Stimulated activated CD8-positive, alpha-beta memory T cell treated with anti-CD3 and anti-CD28 coated beads, Interleukin-15, amount 100 ng/mL, for 1 hour (primary cell): ENCODE data around the gene PDE4D.

Experiments
- DNase-seq: peaks from one replicate; pipeline ENCODE4 v3.0.0-alpha.2; 2020; ENCODE audit warnings: low read depth

The PDE4D gene

DNA sequence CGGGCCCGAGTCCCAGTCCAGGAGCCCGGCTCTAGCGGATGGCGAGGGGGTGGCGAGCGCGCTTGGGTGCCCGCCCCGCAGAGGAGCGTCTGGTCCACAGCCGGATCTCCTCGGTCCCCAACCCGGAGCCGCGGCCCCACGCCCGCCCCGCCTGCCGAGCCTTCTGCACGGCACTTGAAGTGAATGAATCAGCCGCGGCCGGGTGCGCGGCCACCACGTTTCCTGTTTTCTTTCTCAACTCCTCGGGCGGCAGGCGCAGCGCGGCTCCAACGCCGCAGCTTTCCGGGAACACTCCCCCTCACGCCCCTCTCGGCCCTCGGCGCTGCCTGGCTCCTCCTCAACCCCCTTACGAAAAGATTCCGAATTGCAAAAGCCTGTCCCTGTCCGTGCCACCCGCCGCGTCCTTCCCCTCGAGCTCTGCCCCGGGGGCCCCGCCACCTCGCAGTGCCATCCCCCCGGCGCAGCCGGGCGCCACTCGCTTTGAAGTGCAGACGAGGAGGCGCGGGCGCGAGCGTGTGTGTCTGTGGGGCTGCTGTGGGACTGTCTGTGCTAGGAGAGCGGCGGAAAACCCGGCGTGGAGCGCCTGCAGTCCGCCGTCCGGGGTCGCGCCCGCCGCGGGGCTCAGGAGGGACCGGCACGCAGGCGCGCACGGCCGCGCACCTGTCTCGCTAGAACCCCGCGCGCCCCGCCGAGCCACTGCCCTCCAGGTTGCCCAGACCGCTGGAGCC lies 854.1 kb downstream of the PDE4D start:
- peak; percentile 61 for DNase-seq

DNA sequence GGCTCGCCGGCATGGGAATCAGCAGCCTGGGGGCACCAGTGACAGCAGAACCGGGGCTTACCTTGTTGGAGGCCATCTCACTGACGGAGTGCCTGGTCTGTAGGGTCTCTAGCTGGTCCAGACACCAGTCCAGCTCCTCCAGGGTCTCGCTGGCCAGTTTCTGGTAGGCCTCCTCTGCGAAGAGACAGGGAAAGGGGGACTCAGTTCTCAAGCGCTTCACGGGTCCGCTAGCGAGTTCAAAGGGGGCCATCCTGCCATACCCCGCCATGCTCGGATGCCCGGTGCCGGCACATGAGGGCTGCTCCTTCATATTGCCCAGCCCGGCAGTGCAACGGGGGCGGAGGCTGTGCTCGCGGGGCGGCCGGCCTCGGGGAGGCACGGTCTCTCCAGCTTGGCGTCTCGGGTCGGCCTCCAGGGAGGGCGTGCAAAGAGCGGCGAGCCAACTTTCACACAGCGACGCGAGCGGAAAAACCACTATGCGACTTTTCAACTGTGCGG lies 854.7 kb downstream of the PDE4D start:
- no peak for DNase-seq

- no peak for DNase-seq
Observed at GRCh38 chr5:59037941-59038797, 855.4 kb downstream of the PDE4D start.

- DNase-seq, result no peak
Observed at GRCh38 chr5:59037453-59037852, 856.1 kb downstream of the PDE4D start.

- no peak for DNase-seq
Observed at GRCh38 chr5:59037041-59037440, 856.5 kb downstream of the PDE4D start.

- DNase-seq, result no peak
Observed at GRCh38 chr5:59036274-59036961, 857.1 kb downstream of the PDE4D start.

DNA sequence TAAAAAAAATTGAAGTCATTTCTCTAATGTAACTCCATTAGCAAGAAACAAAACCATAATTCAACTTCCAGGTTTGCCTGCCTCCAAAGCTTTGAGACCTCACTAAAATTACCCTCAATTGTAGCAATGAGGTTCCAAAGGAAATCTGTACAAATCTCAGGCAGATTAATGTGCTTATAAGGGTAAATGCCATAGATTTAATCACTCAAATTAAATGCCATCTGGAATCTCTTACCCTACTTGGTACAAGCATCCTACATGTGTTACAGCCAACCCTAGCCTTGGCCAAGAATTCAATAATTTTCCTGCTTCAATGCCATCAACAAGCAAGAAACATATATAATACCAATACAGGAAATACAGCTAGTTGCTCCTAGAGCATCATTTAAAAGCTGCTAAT lies 857.8 kb downstream of the PDE4D start:
- DNase-seq, result no peak

- DNase-seq, result no peak
Observed at GRCh38 chr5:59034498-59035186, 858.9 kb downstream of the PDE4D start.

DNA sequence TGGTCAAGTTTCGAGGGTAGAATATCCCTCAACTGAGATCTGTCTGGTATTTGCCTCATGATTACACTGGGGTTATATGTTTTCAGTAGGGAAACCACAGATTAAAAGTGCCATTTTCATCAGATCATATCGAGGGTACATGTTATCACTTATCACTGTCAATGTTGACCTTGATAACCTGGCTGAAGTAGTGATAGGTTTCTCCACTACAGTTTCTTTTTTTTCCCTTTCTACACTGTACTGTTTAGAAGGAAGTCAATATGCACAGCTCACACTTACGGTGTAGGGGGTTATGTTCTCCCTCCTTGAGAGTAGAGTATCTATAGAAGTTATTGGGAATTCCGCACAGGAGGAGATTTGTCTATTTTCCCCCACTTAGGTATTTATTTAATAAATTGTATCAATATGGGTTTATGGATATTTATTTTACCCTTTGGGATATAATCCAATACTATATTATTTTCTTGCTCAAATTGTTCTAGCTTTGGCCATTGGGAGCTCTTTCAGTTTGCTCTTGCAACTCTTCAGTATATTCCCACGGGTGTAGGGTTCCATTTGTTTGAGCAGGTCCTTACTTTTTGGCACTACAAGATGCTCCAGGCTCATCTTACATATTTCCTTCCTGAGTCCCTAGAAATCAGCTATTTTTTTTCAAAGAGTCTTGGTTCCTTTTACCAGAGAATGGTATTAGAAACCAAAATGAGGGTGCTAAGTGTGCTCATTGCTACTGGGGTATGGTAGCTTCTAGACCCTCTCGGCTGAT lies 866.2 kb downstream of the PDE4D start:
- no peak for DNase-seq

DNA sequence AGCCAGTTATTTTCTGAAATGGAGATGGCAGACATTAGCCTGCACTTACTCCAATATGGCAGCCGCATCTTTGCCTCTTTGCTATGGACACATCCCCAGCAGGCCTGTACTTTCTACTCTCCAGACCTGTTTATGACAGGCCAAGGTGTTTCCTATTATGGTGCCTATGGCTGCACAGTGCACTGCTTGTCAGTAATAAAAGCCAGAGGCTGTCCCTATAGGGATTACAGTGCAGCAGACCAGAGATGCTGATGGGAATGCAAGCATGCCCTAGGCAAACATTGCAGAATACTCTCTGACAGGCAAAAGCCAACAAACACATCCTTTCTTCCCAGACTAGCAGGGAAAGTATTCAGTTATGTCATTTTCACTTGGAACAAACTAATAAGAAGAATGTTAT lies 867.8 kb downstream of the PDE4D start:
- DNase-seq, result no peak

GRCh38 chr5:59021837-59022514 lies 871.5 kb downstream of the PDE4D start:
- no peak for DNase-seq

- no peak for DNase-seq
Observed at GRCh38 chr5:59021286-59021673, 872.2 kb downstream of the PDE4D start.

GRCh38 chr5:59020611-59021285 lies 872.8 kb downstream of the PDE4D start:
- no peak for DNase-seq

DNA sequence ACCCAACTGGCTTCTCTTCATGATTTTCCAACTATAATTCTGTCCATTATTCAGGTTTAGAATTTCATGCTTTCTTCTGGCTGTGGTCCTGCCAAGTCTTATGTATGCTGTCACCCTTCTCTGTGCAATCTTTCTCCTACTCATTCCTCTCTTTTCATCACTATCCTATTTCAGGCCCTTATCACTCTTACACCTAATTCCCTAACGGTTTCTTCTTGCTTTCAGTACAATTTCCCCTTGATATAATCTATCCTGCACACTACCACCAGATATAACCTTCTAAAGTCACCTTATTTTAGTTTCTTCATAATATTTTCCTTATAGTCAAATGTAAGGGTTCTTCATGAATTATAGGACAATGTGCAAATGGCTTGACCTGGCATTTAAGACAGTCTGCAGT lies 874.4 kb downstream of the PDE4D start:
- no peak for DNase-seq

- no peak for DNase-seq
Observed at GRCh38 chr5:59016925-59017324, 876.6 kb downstream of the PDE4D start.

GRCh38 chr5:59008816-59009473 lies 884.6 kb downstream of the PDE4D start:
- DNase-seq, result no peak

GRCh38 chr5:59007460-59008063 lies 886.0 kb downstream of the PDE4D start:
- no peak for DNase-seq

- no peak for DNase-seq
Observed at GRCh38 chr5:59005934-59006701, 887.4 kb downstream of the PDE4D start.
